ENCODE results near the gene CCDC158.
A peak's percentile ranks its signal among the peaks of the same experiment; 100 is the strongest.
"Not testable (repeated sequence)": the region's sequence is repeated elsewhere in the genome, so short reads cannot be mapped to it uniquely, and the experiment has no call there.

Gene CCDC158

DNA sequence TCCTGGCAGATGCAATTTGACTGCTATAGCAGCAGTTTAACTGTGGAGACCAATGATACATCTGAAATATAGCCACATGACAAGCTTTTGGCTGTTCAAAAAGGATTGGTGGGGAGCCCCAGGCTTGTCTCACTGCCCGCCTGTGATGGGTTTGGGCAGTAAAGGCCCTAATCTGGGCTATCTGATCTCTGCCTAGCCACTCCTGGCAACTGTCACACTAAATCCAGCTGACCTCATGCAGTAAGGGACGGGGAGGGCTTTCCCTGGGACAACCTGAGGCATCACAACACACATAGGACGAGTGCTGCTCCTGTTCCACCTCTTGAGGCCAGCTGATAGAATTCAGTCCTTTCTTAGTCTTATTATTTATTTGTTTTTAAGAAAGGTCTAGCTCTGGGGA lies 56.2 kb downstream of the CCDC158 start:
- no peak for DNase-seq

DNA sequence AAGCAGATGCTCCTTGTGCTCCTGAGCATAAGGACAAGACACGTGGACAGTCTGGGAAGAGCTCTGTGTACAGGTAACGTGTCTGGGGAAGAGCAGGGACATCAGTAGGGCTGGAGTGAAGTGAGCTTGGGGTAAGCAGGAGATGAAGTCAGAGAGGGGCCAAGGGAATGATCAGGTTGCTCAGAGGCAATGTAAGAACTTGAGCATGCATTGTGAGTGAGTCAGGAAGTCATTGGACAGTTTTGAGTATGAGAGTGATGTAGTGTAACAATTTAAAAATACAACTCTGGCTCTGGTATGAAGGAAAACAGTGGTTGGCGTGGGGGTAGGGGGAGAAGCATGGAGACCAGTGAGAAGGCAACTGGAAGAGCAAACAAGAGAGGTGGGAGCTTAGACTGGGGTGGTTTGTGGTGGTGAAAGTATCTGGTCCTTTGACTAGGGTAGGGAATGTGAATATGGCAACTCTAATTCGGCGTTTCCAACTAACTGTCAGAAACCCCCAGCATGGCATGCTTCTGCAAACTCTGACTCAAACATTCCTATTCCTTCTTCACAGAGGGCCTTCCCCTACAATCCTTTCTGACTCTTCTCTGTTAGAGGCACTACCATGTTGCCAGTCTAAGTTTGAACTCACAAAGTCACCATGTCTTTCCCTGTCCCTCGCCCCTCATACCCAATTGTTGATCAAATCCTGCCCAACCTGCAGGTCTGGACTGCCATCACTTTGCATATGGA lies 57.2 kb downstream of the CCDC158 start:
- no peak for DNase-seq

DNA sequence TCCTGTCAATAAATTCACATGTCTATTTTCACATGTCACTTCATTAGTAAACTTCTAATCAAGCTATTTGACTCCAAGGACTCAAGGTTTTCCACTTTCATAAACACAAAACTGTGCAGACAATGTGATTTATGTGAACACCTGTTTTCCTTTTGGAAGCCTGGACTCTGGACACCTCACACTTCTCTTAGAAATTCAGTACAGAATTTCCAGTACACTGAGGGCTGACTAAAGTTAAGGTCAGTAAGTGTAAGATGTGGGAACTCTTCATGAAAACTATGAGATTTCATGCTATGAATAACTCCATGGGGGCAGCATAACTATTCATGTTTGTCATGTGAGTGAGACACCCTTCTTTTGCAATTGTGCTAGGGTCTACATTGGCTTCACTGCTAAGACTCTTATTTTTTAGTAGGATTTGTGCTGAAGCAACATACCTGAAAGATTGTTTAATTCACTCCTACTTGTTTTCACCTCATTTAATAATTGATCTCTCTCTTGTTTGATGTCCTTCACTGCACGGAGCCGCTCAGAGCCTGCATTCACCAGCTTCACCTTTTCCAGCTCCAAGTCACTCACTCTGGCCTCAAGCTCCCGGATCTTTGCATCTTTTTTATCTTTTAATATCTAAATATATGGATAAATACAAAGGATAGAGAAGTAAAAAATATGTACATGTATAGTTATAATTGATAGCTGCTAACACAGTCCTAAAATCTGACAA lies 59.1 kb downstream of the CCDC158 start:
- no peak for DNase-seq

DNA sequence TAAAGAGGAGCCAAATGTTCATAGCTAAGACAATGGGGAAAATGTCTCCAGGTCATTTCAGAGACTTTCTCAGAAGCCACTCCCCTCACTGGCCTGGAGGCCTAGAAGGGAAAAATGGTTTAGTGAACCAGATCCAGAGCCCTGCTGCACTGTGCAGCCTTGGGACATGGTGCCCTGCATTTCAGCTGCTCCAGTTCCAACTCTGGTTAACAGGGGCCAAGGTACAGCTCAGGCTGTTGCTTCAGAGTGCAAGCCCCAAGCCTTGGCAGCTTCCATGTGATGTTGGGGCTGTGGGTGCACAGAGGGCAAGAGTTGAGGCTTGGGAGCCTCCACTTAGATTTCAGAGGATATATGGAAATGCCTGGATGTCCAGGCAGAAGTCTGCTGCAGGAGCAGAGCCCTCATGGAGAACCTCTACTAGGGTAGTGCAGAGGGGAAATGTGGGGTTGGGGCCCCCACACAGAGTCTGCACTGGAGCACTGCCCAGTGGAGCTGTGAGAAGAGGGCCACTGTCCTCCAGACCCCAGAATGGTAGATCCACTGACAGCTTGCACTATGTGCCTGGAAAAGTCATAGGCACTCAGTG lies 61.0 kb downstream of the CCDC158 start:
- not testable (repeated sequence) for DNase-seq

DNA sequence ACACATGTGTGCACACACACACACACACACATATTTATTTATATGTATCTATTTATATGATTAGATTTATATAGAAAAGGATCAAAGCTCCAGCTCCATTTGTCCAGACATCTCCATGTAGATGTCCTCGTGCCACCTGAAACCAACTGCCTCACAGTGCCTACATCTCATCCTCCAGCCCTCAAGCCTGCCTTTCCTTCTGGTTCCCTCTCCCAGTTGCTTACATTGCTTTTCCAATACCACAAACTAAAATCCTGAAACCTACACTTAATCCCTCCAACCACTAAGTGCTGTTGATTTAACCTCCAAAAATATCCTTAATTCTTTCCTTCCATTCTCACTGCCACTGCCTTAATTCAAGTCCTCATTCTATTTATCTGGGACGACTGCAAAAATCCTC lies 63.0 kb downstream of the CCDC158 start:
- no peak for DNase-seq

DNA sequence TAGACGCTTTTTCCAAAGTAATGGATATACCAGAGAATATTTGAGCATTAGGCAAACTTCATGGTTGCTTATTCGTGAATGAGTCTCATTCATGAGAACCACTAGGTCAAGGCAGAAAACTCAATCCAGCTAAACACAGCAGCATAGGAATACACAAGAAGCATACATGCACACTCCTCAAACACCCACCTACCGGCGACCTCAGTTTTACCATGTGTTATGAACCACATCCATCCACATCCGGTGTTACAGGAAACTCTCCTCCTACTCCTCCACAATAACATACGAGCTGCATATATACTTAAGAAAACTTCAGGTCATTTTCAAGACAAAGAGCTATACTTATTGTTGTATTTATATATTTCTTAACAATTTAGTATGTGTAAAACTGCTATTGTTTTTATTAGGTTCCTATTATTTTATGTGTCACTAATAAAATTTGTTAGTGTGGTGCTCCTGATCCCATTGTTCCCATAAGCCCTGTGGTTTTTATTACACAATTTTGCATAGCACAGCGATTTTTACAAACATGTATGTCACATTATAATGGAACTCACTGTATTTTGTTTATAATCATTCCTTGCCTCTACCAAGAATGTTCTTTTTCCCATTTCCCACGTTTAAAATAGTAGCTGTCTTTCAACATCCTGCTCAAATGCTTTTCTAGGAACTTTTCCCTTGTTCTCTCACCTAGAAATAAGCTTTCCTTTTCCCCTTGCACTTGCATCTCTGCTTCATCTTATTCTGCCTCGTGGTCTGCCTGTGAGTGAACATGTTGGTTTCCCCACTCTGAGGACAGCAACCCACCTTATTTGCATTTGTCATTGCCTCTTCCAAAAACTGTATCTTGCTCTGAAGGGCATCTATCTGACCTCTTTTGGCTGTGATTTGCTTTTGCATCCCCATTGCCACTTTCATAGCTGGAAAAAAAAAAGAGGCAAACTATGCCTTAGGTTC lies 66.1 kb downstream of the CCDC158 start:
- DNase-seq = no peak

DNA sequence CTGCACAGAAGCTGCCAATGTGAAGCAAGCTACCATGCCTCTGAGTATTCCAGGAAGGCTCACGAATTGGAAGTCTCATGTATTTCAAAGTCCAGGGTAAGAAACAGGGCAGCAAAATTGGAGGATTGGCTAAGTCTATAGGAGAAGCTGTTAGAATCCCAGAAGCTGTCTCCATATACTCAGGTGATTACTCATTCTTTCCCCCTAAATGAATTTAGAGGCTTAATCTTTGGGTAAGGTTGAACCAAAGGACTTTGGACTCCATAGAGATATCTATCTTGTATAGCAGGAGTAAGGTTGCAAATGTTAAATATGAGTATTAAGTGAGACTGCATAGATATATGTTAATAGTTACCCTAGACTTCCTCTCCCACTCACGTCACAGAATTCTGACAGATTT lies 78.1 kb downstream of the CCDC158 start:
- no peak for DNase-seq

DNA sequence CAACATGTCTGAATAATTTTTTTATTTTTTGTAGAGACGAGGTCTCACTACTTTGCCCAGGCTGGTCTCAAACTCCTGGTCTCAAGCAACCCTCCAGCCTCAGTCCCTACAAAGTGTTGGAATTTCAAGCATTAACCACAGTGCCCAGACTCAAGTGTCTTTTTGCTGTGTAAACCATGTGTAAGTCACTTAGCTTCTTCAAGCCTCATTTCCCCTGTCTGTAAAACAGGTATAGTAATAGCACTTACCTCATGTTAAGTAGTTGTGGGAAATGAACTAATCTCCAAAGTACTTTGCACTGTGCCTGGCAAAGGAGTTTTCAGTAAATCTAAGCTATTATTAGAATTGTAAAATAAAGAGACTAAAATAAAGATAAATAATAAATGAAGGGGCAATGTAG lies 78.8 kb downstream of the CCDC158 start:
- peak; percentile 92 for DNase-seq

DNA sequence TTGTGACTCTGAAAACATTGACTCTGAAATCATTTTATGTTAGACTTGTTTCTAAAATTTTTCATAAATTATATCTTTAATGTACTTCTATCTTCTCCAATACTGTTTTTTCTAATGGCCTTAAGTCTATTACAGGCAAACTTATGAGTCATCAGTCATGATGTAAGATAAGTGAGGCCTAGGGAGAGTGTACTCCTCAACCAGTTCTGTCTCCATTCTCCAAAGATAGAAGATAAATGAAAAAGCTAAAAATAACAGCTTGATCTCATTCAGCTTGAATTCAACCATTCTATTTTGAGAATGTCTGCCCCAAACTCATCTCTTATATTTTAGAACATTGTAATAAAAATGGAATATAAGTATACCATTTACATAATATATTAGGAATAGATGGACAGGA lies 79.9 kb downstream of the CCDC158 start:
- no peak for DNase-seq

DNA sequence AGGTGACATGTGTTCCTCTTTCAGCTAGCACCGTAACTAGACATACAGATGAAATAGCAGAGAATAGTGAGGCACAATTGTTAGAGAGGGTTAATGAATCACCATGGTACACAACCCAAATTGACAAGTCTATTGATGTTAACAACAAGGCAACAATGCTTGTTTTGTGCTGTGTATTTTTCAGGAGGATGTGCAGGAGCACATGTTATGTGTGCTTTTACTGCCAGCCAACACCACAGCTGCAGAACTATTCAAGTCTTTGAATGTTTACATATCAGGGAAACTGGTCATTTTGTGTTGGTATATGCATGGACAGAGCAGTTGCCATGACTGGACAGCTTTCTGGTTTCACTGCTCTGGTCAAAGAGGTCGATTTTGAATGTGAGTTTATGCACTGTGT lies 81.6 kb downstream of the CCDC158 start:
- DNase-seq = no peak

DNA sequence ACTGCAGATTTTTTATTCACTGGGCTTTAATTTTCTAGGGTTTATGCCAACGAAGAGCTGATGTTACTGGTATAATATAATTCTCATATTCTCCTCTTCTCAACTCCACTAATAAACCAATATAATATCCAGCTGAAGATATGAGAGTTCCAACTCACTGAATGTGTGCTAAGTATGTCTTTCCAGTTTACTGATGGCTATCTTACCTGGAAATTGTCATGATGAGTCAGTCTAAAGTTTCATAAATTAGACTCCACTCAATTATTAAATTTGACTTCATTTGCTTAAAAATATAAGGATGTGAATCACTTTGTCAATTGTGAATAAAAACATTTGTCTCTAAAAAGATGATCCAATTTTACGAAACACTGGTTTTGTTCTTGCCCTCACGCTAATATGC lies 86.1 kb downstream of the CCDC158 start:
- no peak for DNase-seq

DNA sequence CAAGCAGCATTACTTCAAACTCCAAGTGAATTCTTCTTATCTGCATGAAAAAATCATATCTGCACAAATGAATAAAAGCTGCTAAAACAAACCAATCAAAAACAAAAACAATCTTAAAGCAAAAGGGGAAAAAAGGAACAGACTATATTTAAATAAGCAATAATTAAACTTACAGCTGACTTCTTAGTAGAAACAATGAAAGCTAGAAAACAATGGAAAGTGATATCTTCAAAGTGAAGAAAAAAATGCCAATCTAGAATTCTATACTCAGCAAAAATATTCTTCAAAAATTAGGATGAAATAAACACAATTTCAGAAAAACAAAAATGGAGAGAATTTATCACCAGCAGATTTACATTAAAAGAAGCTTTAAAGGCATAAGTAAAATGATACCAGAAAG lies 94.4 kb downstream of the CCDC158 start:
- no peak for DNase-seq

DNA sequence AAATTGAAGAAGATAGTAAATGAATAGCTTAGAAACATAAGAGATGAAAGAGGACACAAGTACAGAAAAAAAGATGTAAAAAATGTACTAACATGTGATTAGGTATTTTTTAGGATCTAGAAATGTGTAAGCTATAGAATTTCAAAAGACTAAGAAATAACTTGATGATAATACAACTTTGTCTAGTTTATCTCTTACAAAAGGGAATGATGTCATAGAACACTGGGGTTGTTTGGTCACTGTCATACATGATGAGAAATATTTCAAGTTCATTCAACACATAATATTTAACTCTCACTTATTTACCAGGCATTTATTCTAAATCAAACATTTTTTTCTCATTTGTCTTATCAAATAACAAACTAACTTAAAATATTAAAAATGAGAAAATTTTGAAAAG lies 95.9 kb downstream of the CCDC158 start:
- no peak for DNase-seq

DNA sequence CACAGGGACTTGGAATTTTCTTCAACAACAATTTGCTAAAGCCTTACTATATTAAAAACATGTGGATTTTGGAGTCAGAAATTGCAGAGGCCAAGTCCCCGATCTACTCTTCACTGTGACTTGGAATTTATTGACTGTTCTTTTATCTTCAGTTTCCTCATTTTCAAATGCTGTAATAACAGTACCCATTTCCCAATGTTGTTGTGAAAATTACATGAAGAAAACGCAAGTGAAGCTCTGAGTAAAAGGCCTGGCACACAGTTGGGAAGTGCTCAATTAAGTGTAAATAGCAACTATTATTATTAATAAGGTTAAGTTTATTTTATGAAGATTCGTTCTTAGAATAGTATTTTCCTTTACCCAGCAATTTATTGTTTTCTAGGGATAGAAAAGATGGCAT lies 98.7 kb downstream of the CCDC158 start:
- no peak for DNase-seq

DNA sequence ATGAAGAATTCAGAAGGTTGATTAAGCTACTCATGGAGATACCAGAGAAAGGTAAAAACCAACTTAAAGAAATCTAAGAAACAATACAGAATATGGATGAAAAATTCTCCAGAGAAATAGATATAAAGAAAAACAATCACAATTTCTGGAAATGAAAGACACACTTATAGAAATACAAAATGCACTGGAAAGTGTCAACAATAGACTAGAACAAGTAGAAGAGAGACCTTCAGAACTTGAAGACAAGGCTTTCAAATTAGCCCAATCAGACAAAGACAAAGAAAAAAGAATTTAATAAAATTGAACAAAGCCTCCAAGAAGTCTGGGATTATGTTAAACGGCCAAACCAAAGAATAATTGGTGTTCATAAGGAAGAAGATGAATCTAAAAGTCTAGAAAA lies 104.8 kb downstream of the CCDC158 start:
- DNase-seq = no peak

DNA sequence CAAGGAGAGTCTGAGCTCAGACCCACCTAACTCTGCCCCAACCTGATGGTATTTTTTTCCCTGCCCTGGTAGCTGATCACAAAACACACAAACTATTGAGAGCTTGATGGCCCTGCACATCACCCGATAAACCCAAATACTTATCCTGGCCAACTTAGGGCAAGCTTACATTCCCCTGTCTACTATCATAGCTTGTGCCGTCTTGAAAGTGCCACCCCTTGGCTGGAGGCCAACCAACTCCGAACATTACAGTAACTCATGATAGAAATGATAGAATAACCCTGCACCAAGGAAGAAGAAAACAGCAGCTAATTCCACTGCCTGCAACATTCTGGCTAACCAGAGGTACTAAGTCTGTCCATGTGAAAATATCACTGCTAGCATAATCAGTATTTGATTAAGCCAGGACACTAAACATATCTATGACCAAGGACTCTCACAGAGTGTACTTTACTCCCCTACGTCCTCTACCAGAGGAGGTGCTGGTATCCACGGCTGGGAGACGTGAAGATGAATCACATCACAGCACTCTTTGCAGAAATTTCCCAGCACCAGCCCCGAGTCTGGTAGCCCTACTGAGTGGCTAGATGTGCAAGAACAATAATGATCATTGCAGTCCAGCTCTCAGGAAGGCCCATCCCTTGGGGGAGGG lies 105.5 kb downstream of the CCDC158 start:
- no peak for DNase-seq

DNA sequence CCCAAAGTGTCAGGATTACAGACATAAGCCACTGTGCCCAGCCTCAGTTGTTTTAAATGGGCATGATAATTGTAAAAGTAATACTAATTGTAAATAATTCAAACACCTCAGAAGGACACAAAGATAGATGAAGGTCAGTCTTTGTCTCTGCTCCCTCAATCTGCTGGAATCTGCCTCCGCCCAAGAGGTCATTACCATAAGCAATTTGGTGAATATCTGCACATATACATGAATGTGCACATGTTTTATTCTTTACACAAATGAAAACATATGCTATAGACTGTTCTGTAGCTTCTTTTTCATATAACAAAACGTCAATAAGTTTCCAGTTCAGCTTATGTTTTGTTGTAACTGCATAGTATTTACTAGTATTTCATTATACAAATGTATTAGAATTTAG lies 107.4 kb downstream of the CCDC158 start:
- DNase-seq = no peak

DNA sequence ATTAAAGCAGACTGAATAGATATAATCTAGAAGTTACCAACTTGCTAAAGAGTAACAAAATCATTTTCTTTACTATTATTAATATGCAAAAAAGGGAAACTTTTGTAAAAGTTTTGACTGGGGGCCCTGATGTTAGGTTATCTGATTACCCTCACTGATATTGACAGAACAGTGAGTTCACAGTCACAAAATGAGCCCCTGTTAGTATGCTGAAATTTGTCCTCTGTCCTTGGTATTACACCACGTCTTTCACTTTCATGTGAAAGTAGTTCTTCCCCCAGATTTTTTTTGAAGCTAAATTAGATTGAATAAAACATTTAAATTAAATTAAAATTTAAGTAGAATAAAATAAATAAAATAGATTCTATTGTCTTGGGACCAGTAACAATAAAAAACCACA lies 108.5 kb downstream of the CCDC158 start:
- no peak for DNase-seq

DNA sequence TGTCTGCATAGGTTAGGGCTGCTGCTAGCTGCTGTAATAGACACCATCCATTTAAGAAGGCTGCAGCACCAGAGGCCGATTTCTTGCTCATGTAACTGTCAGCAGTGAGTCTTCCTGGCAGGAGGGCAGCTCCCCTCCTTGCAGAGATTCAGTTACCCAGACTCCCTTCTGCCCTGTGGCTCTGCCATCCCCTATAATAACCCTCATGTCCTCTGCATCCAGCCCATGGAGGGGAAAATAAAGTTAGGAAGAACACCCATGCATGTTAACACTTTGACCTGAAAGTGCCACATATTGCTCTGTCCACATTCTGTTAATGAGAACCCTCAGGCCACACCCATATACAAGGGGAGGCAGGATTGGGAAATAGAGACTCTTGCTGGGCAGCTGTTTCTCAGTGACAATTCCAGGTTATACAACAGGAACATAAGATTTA lies 109.0 kb downstream of the CCDC158 start:
- no peak for DNase-seq

DNA sequence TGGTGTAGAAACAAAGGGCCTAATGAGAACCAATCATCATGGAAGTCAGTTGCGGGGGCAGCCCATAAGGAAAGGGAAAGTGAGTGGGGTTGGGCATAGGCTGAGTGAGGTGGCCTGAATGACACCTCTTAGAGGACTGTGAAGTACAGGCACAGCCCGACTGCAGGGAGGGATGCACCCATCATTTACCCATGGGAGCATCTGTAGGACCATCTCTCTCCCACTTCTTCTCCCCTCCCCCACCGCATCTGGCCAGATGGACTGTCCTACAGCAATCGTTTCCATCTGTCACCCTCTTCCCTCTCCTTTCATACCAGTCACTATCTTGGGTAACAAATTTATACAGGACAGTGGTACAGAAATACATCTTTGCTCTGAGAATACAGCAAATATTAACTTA lies 110.3 kb downstream of the CCDC158 start:
- DNase-seq = no peak

DNA sequence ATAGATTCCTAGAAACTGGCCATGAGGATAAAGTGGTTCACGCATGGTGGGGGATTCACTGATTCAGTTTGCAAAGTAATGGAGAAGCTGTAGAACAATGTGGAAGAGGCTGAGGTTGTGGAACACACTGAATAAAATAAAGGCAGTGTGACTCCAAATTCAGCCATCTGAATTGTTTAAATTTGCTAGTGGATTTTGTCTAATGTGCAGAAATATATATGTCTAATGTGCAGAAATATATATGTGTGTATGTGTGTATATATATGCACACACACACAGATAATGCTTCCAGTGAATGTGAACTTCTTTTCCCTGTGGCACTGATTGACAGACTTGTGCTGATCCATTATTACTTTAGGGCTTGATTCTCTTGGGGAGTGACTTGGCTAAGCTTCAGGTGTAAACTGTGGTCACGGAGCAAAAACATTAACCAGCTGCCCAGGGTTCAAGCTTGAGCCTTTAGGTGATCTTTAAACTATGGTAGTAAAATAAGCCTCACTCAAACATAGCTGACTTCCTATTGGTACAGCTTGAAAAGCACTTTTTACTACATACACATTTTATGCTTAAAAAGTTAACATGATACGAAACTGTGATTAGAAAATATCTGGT lies 110.9 kb downstream of the CCDC158 start:
- no peak for DNase-seq

DNA sequence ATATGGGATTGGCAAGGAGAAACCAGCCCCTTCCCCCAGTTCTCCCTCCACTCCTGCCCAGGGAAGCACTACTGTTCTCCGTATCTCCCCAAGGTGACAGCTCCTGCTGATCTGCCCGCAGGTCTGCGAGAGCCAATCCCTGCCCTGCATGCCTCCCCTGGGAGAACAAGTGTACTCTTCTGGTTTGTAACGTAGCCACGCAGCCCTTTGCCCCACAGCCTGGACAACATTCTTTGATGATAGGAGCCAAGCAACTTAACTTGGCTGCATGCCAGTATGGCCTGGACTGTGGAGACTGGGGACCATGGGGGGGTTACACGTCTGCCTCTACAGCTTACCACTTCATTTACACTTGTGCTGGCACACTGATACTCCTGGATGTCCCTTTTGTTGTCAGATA lies 112.4 kb downstream of the CCDC158 start:
- DNase-seq = no peak

Data from DMS79 (cell line).